ENCODE measurements around the gene PCDHA7.

DNA sequence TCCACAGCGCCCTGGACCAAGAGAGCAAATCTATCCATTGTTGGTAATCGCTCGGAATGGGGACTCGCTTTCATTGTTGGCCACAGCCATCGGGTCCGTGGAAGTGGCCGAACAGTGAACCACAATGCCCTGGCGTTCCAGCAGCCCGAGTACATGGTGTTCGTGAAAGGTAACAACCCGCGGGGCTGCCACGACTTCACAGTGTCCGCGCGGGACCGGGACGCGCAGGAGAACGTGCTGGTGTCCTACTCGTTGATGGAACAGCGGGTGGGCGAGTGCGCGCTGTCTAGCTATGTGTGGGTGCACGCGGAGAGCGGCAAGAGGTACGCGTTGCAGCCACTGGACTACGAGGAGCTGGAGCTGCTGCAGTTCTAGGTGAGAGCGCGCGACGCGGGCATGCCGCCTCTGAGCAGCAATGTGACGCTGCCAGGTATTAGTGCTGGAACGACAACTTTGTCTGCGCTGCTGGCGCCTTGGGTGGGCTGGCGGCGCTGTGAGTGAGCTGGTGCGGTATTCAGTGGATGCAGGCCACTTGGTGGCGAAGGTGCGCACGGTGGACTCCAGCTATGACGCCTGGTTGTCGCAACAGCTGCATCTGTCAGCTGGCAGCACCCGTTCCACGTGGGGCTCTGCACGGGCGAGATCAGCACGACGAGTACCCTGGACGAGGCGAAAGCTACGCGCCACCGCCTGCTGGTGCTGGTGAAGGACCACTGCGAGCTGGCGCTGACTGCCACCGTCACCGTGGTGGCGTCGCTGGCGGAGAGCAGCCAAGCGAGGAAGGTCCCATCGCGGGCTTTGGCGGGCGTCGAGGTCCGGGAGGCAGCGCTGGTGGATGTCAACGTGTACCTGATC, 28.6 kb downstream of the PCDHA7 start:
- TF ChIP-seq CTCF (conservative IDR thresholded peaks at IDR 0.05) (no peak), EZH2 (IDR thresholded peaks at IDR 0.05; ENCODE audit: low read depth) (no peak)

Measured in PC-9 (cell line).